Osteoblast (primary cell): Measurements from ENCODE around the gene JPH3. TPM values are rescaled to one million over a fixed set of nuclear protein-coding genes. Genes with fewer than 3 reads are reported as not detected.

Source experiments
- DNase-seq: peaks from one replicate; pipeline ENCODE4 v3.0.0; 2011; ENCODE audit warnings: low spot score, mixed read lengths; ENCODE audit not compliant: insufficient read length; ENCODE audit errors: missing footprints
- H2AFZ ChIP-seq: 2 replicates; pipeline ENCODE4 v1.6.0; 2011; ENCODE audit warnings: mild to moderate bottlenecking, low read length
- H3K27ac ChIP-seq: 2 replicates; pipeline ENCODE4 v1.5.1; 2011; ENCODE audit warnings: mild to moderate bottlenecking, low read depth, low read length, moderate library complexity
- H3K27me3 ChIP-seq: 2 replicates; pipeline ENCODE4 v1.6.0; 2012; ENCODE audit warnings: mild to moderate bottlenecking, control low read depth, inconsistent platforms, low read length, moderate library complexity; ENCODE audit not compliant: insufficient read depth
- H3K36me3 ChIP-seq: 2 replicates; pipeline ENCODE4 v1.5.1; 2011; ENCODE audit warnings: mild to moderate bottlenecking, low read length, control low read depth, moderate library complexity; ENCODE audit not compliant: insufficient read depth
- H3K4me1 ChIP-seq: 2 replicates; pipeline ENCODE4 v1.5.1; 2011; ENCODE audit warnings: mild to moderate bottlenecking, low read length, control low read depth, moderate library complexity; ENCODE audit not compliant: insufficient read depth
- H3K4me2 ChIP-seq: 2 replicates; pipeline ENCODE4 v1.6.0; 2011; ENCODE audit warnings: mild to moderate bottlenecking, low read length; ENCODE audit not compliant: insufficient read depth
- H3K4me3 ChIP-seq: fragments of 200-600 bp; sonication (generic); 3 replicates; pipeline ENCODE4 v1.5.1; 2012; ENCODE audit warnings: mild to moderate bottlenecking, low read length, inconsistent platforms; ENCODE audit not compliant: insufficient read depth
- H3K79me2 ChIP-seq: 2 replicates; pipeline ENCODE4 v1.6.0; 2012; ENCODE audit warnings: mild to moderate bottlenecking, low read length, control low read depth, inconsistent platforms; ENCODE audit not compliant: insufficient read depth
- H3K9me3 ChIP-seq: 2 replicates; pipeline ENCODE4 v1.5.1; 2011; ENCODE audit warnings: low read depth, low read length, control low read depth
- H4K20me1 ChIP-seq: 2 replicates; pipeline ENCODE4 v1.6.0; 2012; ENCODE audit warnings: mild to moderate bottlenecking, low read length, control low read depth; ENCODE audit not compliant: insufficient read depth
- CTCF ChIP-seq: IDR thresholded peaks from 2 replicates; pipeline ENCODE4 v1.5.1; 2011; ENCODE audit warnings: mild to moderate bottlenecking, low read depth, low read length, moderate library complexity; ENCODE audit errors: extremely low read depth
- total RNA-seq: library from RNA; depleted of rRNA; stranded (reverse); fragments of >200 nt; gene quantifications from 2 replicates; pipeline ENCODE4 v1.2.3, GENCODE V29; 2012

JPH3 gene
- total RNA-seq, 1 donor = not detected

GRCh38 chr16:87744750-87745514 is 142.6 kb downstream of the JPH3 start:
- Histone ChIP-seq H2AFZ (no peak overlapping the region), H3K4me2 (no peak overlapping the region), H3K4me3 (no peak overlapping the region), H3K36me3 (peaks cover 30% of the 10 kb centered on the region), H3K27ac (no peak overlapping the region), H3K9me3 (no peaks in the 10 kb centered on the region), H4K20me1 (peaks cover 12% of the 10 kb centered on the region), H3K27me3 (no peaks in the 10 kb centered on the region), H3K79me2 (peaks cover 9% of the 10 kb centered on the region), H3K4me1 (no peaks in the 10 kb centered on the region)
- peak; percentile 32 for DNase-seq
- no peak for TF ChIP-seq CTCF

- no peaks in the 10 kb centered on the region for H3K9me3 ChIP-seq
- no peak overlapping the region for H3K27ac ChIP-seq
- no peaks in the 10 kb centered on the region for H3K4me1 ChIP-seq
- DNase-seq = no peak
- H3K36me3 ChIP-seq = peaks cover 30% of the 10 kb centered on the region
- H3K4me3 ChIP-seq = no peak overlapping the region
- no peak for TF ChIP-seq CTCF
- H2AFZ ChIP-seq = no peak overlapping the region
- H3K79me2 ChIP-seq = peaks cover 3% of the 10 kb centered on the region
- H3K4me2 ChIP-seq = no peak overlapping the region
- no peaks in the 10 kb centered on the region for H3K27me3 ChIP-seq
- H4K20me1 ChIP-seq = peaks cover 6% of the 10 kb centered on the region
Observed at GRCh38 chr16:87746178-87746577, 143.9 kb downstream of the JPH3 start.

Other genes starting within 250 kb of the JPH3 start
- gene FBXO31, start 218.7 kb upstream of the JPH3 start, total RNA-seq = 31.2 and 33.3 TPM in 2 replicates
- gene MAP1LC3B, start 210.2 kb upstream of the JPH3 start, total RNA-seq = 44.5 and 62.5 TPM in 2 replicates
- gene ZCCHC14, start 109.5 kb upstream of the JPH3 start, total RNA-seq = 36.9 and 41.8 TPM in 2 replicates
- 22.1 and 23.3 TPM in 2 replicates for gene KLHDC4, start 163.5 kb downstream of the JPH3 start, total RNA-seq